ENCODE data around the gene ENO4.

ENO4 gene

GRCh38 chr10:116866066-116866465 is 16.8 kb downstream of the ENO4 start:
- H3K4me3 ChIP-seq (replicated peaks; ENCODE audit: low read depth, low read length) = no peak overlapping the region
- no peak for TF ChIP-seq CTCF (IDR thresholded peaks at IDR 0.05; ENCODE audit: low read length, missing control alignments)
- DNase-seq (ENCODE audit: low read depth) = no peak

- DNase-seq (ENCODE audit: low read depth) = peak; percentile 50
- no peak overlapping the region for H3K4me3 ChIP-seq (replicated peaks; ENCODE audit: low read depth, low read length)
- no peak for TF ChIP-seq CTCF (IDR thresholded peaks at IDR 0.05; ENCODE audit: low read length, missing control alignments)
Measured at GRCh38 chr10:116866987-116867595, 17.8 kb downstream of the ENO4 start.

- H3K4me3 ChIP-seq (replicated peaks; ENCODE audit: low read depth, low read length) = no peak overlapping the region
- no peak for DNase-seq (ENCODE audit: low read depth)
- no peak for TF ChIP-seq CTCF (IDR thresholded peaks at IDR 0.05; ENCODE audit: low read length, missing control alignments)
Measured at GRCh38 chr10:116868198-116868676, 18.9 kb downstream of the ENO4 start.

- H3K4me3 ChIP-seq (replicated peaks; ENCODE audit: low read depth, low read length) = no peak overlapping the region
- TF ChIP-seq CTCF (IDR thresholded peaks at IDR 0.05; ENCODE audit: low read length, missing control alignments) = no peak
- DNase-seq (ENCODE audit: low read depth) = no peak
Measured at GRCh38 chr10:116868722-116869121, 19.4 kb downstream of the ENO4 start.

GRCh38 chr10:116870949-116871348 is 21.6 kb downstream of the ENO4 start:
- TF ChIP-seq CTCF (IDR thresholded peaks at IDR 0.05; ENCODE audit: low read length, missing control alignments) = no peak
- no peak for DNase-seq (ENCODE audit: low read depth)
- H3K4me3 ChIP-seq (replicated peaks; ENCODE audit: low read depth, low read length) = no peak overlapping the region

- H3K4me3 ChIP-seq (replicated peaks; ENCODE audit: low read depth, low read length) = no peak overlapping the region
- DNase-seq (ENCODE audit: low read depth) = no peak
- no peak for TF ChIP-seq CTCF (IDR thresholded peaks at IDR 0.05; ENCODE audit: low read length, missing control alignments)
Measured at GRCh38 chr10:116873134-116873533, 23.8 kb downstream of the ENO4 start.

GRCh38 chr10:116875897-116876296 is 26.6 kb downstream of the ENO4 start:
- no peak for TF ChIP-seq CTCF (IDR thresholded peaks at IDR 0.05; ENCODE audit: low read length, missing control alignments)
- DNase-seq (ENCODE audit: low read depth) = no peak
- no peak overlapping the region for H3K4me3 ChIP-seq (replicated peaks; ENCODE audit: low read depth, low read length)

Measured in fibroblast of pulmonary artery (primary cell).